ENCODE data around the gene FNDC3B.

The FNDC3B gene

DNA sequence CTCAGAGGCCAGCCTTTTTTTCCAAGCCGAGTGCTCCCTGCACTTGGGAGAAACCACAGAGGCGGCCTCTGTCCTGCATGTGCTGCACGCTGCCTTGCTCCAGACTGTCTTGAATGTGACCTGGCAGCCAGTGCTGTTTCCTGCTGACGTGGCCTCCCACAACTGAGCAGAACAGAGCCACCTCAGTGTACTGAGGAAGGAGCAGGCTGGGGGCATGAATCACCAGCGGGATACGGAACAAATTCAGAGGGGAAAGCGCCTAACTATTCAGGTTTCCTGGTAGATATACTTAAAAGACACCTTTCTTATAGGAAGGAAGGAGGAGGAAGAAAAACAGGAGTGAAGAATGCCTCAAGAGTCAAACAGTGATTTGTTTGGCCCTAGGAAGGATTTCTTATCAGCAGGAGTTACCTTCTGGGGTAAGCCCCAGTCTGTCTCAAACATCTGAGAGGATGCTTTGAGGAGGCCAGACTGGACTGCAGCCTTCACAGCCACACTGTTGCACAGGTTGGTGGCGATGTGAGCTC lies 114.0 kb downstream of the FNDC3B start:
- DNase-seq, result peak; percentile 48 to 93 (median 73)
- intact Hi-C loops (cut with DNase I), result no loop called here

DNA sequence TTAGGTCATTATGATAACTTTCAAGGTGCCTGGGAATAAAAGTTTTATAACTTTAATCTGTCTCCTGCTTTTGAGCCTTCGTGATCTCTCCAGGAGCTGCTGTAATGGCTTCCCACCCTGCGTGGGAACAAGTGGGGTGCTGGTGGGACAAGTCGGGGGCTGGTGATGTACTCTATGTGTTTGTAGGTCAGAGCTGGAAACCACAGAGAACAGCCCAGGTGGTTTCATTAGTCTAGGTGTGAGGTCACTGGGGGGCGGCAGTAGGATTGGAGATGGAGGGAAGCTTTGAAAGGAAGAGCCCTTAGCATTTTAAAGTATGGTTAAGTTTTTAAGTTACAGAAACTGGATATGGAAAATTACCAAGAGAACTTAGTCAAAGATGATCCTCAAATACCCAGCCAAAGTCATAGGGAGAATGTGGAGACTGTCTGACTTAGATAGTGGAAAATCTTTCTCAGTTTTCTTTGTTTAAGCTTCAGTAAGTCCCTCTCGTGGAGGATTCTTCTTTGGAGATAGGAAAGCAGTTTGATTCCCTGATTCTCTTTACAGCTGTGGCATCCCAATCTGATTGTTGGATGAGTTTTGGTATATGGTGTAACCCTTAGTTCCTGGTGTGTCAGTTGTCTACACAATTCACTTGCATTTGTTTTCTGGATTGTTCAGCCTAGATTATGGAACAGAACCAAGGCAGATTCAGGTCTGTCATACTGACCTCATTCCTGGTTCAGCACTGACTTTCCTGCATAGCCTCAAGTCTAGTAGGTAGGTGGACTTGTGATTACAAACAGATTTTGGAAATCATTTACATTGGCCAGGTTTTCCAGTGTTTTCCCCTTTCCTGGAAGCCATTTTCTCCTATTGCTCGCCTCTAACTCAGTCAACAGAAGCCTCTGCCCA lies 115.6 kb downstream of the FNDC3B start:
- intact Hi-C loops (cut with DNase I), result no loop called here
- no peak for DNase-seq

DNA sequence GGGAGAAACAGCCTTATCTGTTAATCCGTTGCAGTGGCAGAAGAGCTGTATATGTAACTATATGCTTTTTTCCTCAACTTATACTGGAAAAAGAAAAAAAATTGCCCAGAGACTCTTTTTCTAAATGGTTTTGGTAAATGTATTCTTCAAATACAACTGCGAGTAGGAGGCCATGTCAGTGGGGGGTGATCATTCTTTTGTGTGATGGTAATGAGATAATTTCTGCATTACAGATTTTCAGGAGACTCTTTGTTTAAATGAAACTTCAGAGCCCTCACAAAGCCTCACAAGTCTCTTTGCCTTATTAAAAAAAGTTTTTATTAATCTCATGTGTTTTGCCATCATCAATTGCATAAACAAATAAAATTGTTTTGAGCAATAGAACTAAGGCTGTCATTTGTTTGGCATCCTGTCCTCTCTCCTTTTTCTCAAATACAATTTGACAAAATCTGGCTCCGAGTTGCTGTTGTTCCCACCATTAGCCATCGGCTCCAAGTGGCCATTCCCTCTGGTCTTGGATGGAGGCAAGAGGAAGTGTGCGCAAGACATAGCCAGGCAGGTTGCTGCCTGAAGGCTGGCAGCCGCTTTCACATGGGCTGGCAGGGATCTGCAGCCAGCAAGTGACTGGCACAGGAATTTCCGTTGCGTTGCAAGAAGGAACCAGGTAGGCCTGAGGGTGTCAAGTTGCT lies 116.7 kb downstream of the FNDC3B start:
- intact Hi-C loops (cut with DNase I), result no loop called here
- peak in 6 of 42 donors; percentile 6 to 25 (median 16) for DNase-seq

DNA sequence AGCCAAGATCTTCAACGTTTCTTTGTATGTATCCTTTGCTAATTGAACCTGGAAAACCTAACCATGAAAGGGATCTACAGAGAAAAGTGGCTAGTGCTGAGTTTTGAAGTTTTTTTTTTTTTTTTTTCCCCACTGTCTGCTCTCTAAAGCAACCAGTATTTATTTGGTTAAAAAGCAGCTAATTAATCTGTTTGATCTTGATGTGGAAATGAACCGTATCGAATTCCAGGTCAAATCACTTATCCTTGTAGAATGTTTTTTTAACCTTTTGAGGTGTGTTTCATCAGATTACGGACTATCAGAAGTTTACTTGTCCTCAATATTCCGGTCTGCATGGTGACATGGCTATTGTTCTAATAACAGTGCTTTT lies 117.2 kb downstream of the FNDC3B start:
- intact Hi-C loops (cut with DNase I), result no loop called here
- DNase-seq, result no peak

GRCh38 chr3:172157564-172158258 lies 118.3 kb downstream of the FNDC3B start:
- intact Hi-C loops (cut with DNase I), result no loop called here
- DNase-seq, result no peak

DNA sequence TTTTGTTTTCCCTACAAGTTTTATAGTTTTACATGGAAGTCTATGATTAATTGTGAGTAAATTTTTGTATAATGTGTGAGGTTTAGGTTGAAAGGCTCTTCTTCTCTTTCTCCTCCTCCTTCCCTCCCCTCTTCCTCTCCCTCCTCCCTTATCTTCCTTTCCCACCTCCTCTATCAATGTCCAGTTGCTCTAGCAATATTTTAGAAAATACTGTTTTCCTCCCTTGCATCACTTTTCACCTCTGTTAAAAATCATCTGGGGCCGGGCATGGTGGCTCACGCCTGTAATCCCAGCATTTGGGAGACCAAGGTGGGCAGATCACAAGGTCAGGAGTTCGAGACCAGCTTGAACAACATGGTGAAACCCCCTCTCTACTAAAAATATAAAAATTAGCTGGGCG lies 119.4 kb downstream of the FNDC3B start:
- DNase-seq, result no peak
- intact Hi-C loops (cut with DNase I), result no loop called here

DNA sequence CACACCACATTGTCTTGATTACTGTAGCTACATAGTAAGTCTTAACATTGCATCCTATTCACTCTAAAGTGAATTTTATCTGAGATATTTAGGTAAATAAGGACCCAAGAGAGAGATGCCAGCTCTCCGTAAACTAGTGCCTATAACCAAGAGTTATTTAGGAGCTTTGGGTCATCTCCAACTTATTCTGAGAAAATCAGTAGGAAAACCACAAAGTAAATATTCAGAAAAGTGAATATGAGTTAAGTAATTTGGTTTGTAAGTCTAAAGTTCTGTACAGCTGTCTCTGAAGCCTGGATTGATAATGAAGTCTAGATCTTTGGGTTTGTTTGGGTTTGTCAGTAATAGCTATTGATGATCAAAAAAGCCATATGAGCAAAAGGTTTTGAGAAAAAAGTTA lies 120.0 kb downstream of the FNDC3B start:
- intact Hi-C loops (cut with DNase I), result no loop called here

DNA sequence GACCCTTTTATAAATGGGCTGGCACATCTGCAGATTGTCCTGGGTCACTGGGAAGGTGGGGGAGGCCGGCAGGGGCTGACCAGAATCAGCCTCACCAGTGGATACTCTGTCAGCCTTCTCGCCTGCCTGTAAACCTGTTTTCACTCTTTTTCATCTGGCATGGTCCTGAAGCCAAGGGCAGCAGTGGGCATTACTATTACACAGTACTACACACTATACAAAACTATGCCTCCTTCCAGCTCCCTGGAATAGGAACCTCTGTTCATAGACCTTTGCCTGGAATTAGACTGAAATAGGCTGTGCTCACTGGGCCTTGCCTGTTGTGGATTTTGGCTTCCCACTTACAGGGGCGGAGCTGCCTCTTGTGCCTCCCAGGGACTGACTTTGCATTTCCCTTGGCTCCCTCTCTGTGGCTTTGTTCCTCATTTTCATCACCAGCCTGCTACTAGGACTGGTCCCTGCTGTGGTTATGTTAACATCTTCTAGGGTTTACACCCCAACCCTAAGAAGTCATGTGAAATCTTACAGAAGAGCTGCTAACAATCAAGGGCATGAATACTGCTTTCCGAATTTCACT lies 120.7 kb downstream of the FNDC3B start:
- intact Hi-C loops (cut with DNase I), result no loop called here
- DNase-seq, result peak in 5 of 42 donors; percentile 5 to 50 (median 13)

More for the DNA sequence above, 120.0 kb downstream of the FNDC3B start:
- no peak for DNase-seq

GRCh38 chr3:172161133-172161789 lies 121.9 kb downstream of the FNDC3B start:
- no peak for DNase-seq
- intact Hi-C loops (cut with DNase I), result no loop called here

GRCh38 chr3:172161959-172162358 lies 122.6 kb downstream of the FNDC3B start:
- intact Hi-C loops (cut with DNase I), result no loop called here

GRCh38 chr3:172163320-172163719 lies 123.9 kb downstream of the FNDC3B start:
- no peak for DNase-seq
- intact Hi-C loops (cut with DNase I), result no loop called here

More at GRCh38 chr3:172161959-172162358, 122.6 kb downstream of the FNDC3B start:
- DNase-seq, result no peak

GRCh38 chr3:172164620-172165362 lies 125.4 kb downstream of the FNDC3B start:
- DNase-seq, result no peak
- intact Hi-C loops (cut with DNase I), result no loop called here

GRCh38 chr3:172166261-172166660 lies 126.9 kb downstream of the FNDC3B start:
- intact Hi-C loops (cut with DNase I), result no loop called here
- no peak for DNase-seq

DNA sequence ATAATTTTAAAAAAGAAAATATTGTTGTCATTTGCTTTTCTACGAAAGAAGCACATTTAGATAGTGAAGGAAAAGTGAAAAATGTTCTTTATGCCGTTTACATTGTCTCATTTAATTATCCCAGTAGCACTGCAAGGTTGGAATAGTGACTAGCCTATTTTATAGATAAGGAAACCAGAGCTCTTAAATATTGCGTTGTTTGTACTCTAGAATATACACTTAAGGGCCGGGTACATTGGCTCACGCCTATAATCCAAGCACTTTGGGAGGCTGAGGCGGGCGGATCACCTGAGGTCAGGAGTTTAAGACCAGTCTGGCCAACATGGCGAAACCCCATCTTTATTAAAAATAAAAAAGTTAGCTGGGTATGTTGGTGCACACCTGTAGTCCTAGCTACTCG lies 127.5 kb downstream of the FNDC3B start:
- intact Hi-C loops (cut with DNase I), result no loop called here
- DNase-seq, result no peak

- no peak for DNase-seq
- intact Hi-C loops (cut with DNase I), result no loop called here
These were observed 128.7 kb downstream of the FNDC3B start for GRCh38 chr3:172167892-172168648.

DNA sequence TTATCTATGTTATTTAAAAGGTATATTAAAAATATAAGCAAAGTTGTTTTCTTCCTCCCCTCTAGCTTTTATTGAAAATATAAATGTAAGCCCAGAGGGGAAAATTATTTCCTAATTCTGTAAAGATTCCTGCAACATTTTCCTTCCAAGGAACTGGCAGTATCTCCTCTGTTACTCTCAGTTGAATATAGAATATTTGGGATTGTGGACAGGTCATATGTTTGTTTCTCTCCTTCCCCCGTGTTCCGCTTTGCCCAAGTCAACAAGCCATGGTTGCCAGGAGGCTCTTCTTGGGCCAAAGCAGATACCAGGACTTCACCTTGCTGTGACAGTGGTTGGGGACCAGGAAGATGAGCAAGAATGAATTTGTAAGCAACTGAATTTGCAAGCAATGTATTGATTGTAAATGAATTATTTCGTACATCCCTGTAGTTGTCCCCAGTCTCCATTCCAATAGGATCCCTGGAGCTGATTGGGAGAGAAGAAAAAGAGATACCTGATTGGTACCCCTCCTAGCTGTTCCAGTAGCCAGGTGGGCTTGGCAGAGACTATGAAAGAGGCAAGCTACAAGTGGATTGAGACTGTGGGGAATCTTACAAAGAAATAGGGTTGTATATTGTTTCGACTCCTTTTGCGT lies 130.8 kb downstream of the FNDC3B start:
- DNase-seq, result no peak
- intact Hi-C loops (cut with DNase I), result no loop called here

GRCh38 chr3:172170841-172171240 lies 131.5 kb downstream of the FNDC3B start:
- intact Hi-C loops (cut with DNase I), result no loop called here

More at GRCh38 chr3:172170841-172171240, 131.5 kb downstream of the FNDC3B start:
- DNase-seq, result no peak

Measured in head of caudate nucleus (tissue), 42 donors.